HG02588 (cell line): Measurements from ENCODE around the gene OR2T4.

Experiments
- ATAC-seq: cut with Tn5 transposase; IDR thresholded peaks from one replicate; pipeline ENCODE4 v1.9.1; 2021; ENCODE audit warnings: mild to moderate bottlenecking, moderate library complexity; ENCODE audit not compliant: unreplicated experiment

OR2T4 gene

GRCh38 chr1:248361121-248361715 is at the start of gene OR2T4:
OR2T4 (plus strand) TSS chr1:248361665; CDS start chr1:248361665, 0 bp downstream.
- no peak for ATAC-seq

- no peak for ATAC-seq
Observed at GRCh38 chr1:248316796-248317195, 44.7 kb upstream of the OR2T4 start.

GRCh38 chr1:248324468-248324867 is 37.0 kb upstream of the OR2T4 start, which contains the start of gene OR2M7:
OR2M7 (minus strand) TSS chr1:248324568; CDS start chr1:248324568, 0 bp downstream.
- no peak for ATAC-seq

- no peak for ATAC-seq
Observed at GRCh38 chr1:248343451-248343850, 18.0 kb upstream of the OR2T4 start.

GRCh38 chr1:248348475-248348874 is 13.0 kb upstream of the OR2T4 start, which contains the start of gene OR14C36:
OR14C36 (plus strand) TSS chr1:248348775; CDS start chr1:248348775, 0 bp downstream.
- ATAC-seq = no peak

GRCh38 chr1:248359415-248359814 is 2.0 kb upstream of the OR2T4 start:
- ATAC-seq = no peak

GRCh38 chr1:248366609-248367008 is 5.1 kb downstream of the OR2T4 start:
- ATAC-seq = no peak

GRCh38 chr1:248372394-248372793 is 10.9 kb downstream of the OR2T4 start:
- ATAC-seq = peak; percentile 62

GRCh38 chr1:248373761-248374160 is 12.3 kb downstream of the OR2T4 start:
- ATAC-seq = no peak

- no peak for ATAC-seq
Observed at GRCh38 chr1:248375446-248375845, 14.0 kb downstream of the OR2T4 start, which contains the start of gene OR2T6. OR2T6 (plus strand) TSS chr1:248375746; CDS start chr1:248387609, 11,863 bp downstream.

- no peak for ATAC-seq
Observed at GRCh38 chr1:248376916-248377315, 15.5 kb downstream of the OR2T4 start.

- no peak for ATAC-seq
Observed at GRCh38 chr1:248380854-248381253, 19.4 kb downstream of the OR2T4 start.

- no peak for ATAC-seq
Observed at GRCh38 chr1:248388426-248388825, 27.0 kb downstream of the OR2T4 start.

GRCh38 chr1:248393050-248393449 is 31.6 kb downstream of the OR2T4 start:
- no peak for ATAC-seq

- no peak for ATAC-seq
Observed at GRCh38 chr1:248402748-248403147, 41.3 kb downstream of the OR2T4 start, which contains the start of gene OR2T1. OR2T1 (plus strand) TSS chr1:248403048; CDS start chr1:248406148, 3,100 bp downstream.

- ATAC-seq = no peak
Observed at GRCh38 chr1:248404024-248404423, 42.6 kb downstream of the OR2T4 start.

GRCh38 chr1:248406721-248407692 is 45.5 kb downstream of the OR2T4 start:
- ATAC-seq = peak; percentile 63
